ENCODE measurements around the gene ABLIM1. TPM values are rescaled to one million over a fixed set of nuclear protein-coding genes. Genes with fewer than 3 reads are reported as not detected.
A peak's percentile ranks its signal among the peaks of the same experiment; 100 is the strongest.

The ABLIM1 gene
- total and polyA plus RNA-seq, 2 of the 13 experiments (the other 11 are each of a cell fraction or from before 2014, with no cell fraction given), result 59.4 to 92.7 TPM

DNA sequence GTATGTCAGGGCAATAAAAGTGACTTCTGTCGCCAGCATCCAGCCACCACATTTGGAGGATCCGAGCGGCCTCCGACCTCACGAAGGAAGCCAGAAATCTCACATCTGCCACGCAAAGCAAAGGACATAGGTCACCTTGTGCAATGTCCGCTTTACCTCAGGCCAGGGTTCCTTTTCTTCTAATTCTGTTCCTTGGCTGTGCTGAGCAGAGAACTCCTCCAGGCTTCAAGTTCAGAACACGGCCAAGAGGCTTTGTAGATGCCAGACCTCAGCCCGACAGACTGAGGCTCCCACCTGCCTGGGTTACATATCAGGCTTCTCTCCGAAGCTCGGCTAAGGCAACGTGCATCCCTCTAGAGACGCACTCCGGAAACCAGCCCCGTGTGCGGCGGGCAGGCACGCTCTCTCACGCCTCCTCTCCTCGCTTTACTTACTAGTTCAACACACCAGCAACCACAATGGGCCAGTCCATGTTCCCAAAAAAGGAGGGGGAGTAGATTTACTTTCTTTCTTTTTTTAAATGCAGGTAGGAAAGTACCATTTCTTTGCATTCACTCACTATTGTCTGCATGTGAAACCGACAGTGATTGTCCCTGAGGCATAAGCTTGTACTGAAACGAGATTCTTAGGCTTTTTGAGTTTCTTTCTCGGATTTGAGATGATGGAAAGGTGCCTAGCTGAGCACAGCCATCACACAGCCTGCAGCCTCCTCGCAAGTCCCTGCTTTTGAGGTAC is 131.4 kb downstream of the ABLIM1 start (continued):
- peak; percentile 92 for TF ChIP-seq ZNF580 (CRISPR knock-in tag; IDR thresholded peaks at IDR 0.05; ENCODE audit: borderline replicate concordance, low read depth)
- TF ChIP-seq CBFB (CRISPR knock-in tag; IDR thresholded peaks at IDR 0.05), result peak; percentile 57
- TF ChIP-seq, protein P1, sequence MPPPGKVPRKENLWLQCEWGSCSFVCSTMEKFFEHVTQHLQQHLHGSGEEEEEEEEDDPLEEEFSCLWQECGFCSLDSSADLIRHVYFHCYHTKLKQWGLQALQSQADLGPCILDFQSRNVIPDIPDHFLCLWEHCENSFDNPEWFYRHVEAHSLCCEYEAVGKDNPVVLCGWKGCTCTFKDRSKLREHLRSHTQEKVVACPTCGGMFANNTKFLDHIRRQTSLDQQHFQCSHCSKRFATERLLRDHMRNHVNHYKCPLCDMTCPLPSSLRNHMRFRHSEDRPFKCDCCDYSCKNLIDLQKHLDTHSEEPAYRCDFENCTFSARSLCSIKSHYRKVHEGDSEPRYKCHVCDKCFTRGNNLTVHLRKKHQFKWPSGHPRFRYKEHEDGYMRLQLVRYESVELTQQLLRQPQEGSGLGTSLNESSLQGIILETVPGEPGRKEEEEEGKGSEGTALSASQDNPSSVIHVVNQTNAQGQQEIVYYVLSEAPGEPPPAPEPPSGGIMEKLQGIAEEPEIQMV (CRISPR knock-in tag; IDR thresholded peaks at IDR 0.05; ENCODE audit: low read depth), result peak; percentile 67; the same call in 1 of the 2 replicates
- peak; percentile 78; the same call in 1 of the 2 replicates for TF ChIP-seq GATA4 (IDR thresholded peaks at IDR 0.05; ENCODE audit: borderline replicate concordance, low read depth)
- no peak for TF ChIP-seq RAD21 (CRISPR knock-in tag; IDR thresholded peaks at IDR 0.05)
- TF ChIP-seq ZNF564 (CRISPR knock-in tag; IDR thresholded peaks at IDR 0.05), result no peak; the same call in 1 of the 2 replicates
- TF ChIP-seq PRMT3 (CRISPR knock-in tag; IDR thresholded peaks at IDR 0.05; ENCODE audit: borderline replicate concordance, low read depth), result 0 out of 2 replicates have a peak, but pooled peaks have one; percentile 40
- no peak for TF ChIP-seq ZBTB37 (CRISPR knock-in tag; IDR thresholded peaks at IDR 0.05)
- TF ChIP-seq, protein P2, sequence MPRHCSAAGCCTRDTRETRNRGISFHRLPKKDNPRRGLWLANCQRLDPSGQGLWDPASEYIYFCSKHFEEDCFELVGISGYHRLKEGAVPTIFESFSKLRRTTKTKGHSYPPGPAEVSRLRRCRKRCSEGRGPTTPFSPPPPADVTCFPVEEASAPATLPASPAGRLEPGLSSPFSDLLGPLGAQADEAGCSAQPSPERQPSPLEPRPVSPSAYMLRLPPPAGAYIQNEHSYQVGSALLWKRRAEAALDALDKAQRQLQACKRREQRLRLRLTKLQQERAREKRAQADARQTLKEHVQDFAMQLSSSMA (CRISPR knock-in tag; IDR thresholded peaks at IDR 0.05), result peak; percentile 65; the same call in 1 of the 2 replicates
- 0 out of 2 replicates have a peak, but pooled peaks have one; percentile 19 for TF ChIP-seq ARID3A (IDR thresholded peaks at IDR 0.05; ENCODE audit: low read depth, low read length)
- TF ChIP-seq ZNF891 (CRISPR knock-in tag; IDR thresholded peaks at IDR 0.05), result no peak
- TF ChIP-seq ZFP36 (IDR thresholded peaks at IDR 0.05; ENCODE audit: borderline replicate concordance, low read depth, low read length, partially characterized antibody), result no peak
- no peak for TF ChIP-seq ZNF382 (CRISPR knock-in tag; IDR thresholded peaks at IDR 0.05; ENCODE audit: borderline replicate concordance)
- peak; percentile 95 for TF ChIP-seq ERF (CRISPR knock-in tag; IDR thresholded peaks at IDR 0.05)
- peak; percentile 93 for TF ChIP-seq GFI1 (CRISPR knock-in tag; IDR thresholded peaks at IDR 0.05; ENCODE audit: borderline replicate concordance)
- TF ChIP-seq CREM (IDR thresholded peaks at IDR 0.05), result no peak
- no peak for TF ChIP-seq CREM (CRISPR knock-in tag; IDR thresholded peaks at IDR 0.05)
- TF ChIP-seq PPARG (CRISPR knock-in tag; conservative IDR thresholded peaks at IDR 0.05), result no peak
- TF ChIP-seq CEBPG (CRISPR knock-in tag; IDR thresholded peaks at IDR 0.05), result peak; percentile 88
- TF ChIP-seq SRSF4 (IDR thresholded peaks at IDR 0.05; ENCODE audit: low read depth, low read length, poor library complexity, severe bottlenecking), result no peak
- 0 out of 2 replicates have a peak, but pooled peaks have one; percentile 45 for TF ChIP-seq TERF1 (CRISPR knock-in tag; IDR thresholded peaks at IDR 0.05)
- no peak for TF ChIP-seq CHCHD3 (CRISPR knock-in tag; IDR thresholded peaks at IDR 0.05)
- peak; percentile 32; the same call in 1 of the 2 replicates for TF ChIP-seq TOE1 (CRISPR knock-in tag; IDR thresholded peaks at IDR 0.05)

All from HepG2 (cell line).